Dendritic cell treated with granulocyte-macrophage colony-stimulating factor and Interleukin-4, amounts not matched to agents 40 ng/mL and 50 ng/mL, for 4 days (primary cell): ENCODE data around the gene LGALS16.
"Not testable (repeated sequence)": the region's sequence is repeated elsewhere in the genome, so short reads cannot be mapped to it uniquely, and the experiment has no call there.

Experiments used
- H3K27ac Mint-ChIP-seq: one replicate; pipeline ENCODE4 v1.8.0; 2022; ENCODE audit warnings: mild to moderate bottlenecking, mixed read lengths
- H3K27me3 Mint-ChIP-seq: one replicate; pipeline ENCODE4 v1.8.0; 2022; ENCODE audit warnings: mild to moderate bottlenecking, mixed read lengths
- H3K36me3 Mint-ChIP-seq: one replicate; pipeline ENCODE4 v1.8.0; 2022; ENCODE audit warnings: low read depth, mixed read lengths
- H3K4me1 Mint-ChIP-seq: one replicate; pipeline ENCODE4 v1.8.0; 2022; ENCODE audit warnings: low read depth, mixed read lengths
- H3K4me3 Mint-ChIP-seq: one replicate; pipeline ENCODE4 v1.8.0; 2022; ENCODE audit warnings: mild to moderate bottlenecking, moderate library complexity, mixed read lengths
- H3K9me3 Mint-ChIP-seq: one replicate; pipeline ENCODE4 v1.8.0; 2022; ENCODE audit warnings: mixed read lengths
- intact Hi-C: fragments of 100-400 bp; cut with micrococcal nuclease; formaldehyde crosslinking; loops from one replicate; pipeline ENCODE4 v1.15.0; 2022

Gene LGALS16

DNA sequence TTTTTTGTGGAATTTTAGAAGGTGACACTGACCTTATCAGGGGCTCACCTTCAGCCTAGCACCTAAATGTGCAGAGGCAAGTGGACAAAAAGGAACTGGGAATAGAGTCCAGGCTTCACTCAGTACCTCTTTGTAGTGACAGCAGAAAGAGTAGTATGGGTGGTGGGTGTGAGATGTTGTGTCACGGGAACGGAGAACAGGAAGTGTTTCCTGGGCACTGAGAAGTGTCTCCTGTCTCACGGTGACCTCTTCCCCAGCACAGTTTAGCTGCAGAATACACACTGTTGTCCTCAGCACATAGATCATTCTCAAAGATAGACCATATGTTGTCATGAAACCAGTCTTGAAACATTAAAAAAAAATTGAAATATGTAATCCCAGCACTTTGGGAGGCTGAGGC, 31.0 kb downstream of the LGALS16 start:
- Mint-ChIP-seq H3K4me1 (peaks cover 4% of the 10 kb centered on the region), H3K36me3 (no peaks in the 10 kb centered on the region), H3K4me3 (no peak overlapping the region), H3K9me3 (peaks cover 5% of the 10 kb centered on the region), H3K27me3 (peaks cover 12% of the 10 kb centered on the region), H3K27ac (no peak overlapping the region)
- intact Hi-C loops: no loop called here

DNA sequence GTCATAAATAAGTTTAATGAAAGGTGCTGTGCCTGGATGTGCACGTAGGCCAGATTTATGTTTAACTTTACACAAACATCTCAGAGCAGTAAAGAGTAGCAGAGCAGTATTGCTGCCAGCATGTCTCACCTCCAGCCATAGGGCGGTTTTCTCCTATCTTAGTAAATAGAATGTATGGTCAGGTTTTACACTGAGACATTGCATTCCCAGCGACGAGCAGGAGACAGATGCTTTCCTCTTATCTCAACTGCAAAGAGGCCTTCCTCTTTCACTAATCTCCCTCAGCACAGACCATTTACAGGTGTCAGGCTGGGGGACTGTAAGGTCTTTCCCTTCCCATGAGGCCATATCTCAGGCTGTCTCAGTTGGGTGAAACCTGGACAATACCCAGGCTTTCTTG, 32.9 kb downstream of the LGALS16 start:
- H3K4me1 Mint-ChIP-seq, H3K9me3 Mint-ChIP-seq, intact Hi-C loops, H3K27ac Mint-ChIP-seq, H3K4me3 Mint-ChIP-seq, H3K36me3 Mint-ChIP-seq: not testable (repeated sequence)
- peaks cover 12% of the 10 kb centered on the region for H3K27me3 Mint-ChIP-seq

DNA sequence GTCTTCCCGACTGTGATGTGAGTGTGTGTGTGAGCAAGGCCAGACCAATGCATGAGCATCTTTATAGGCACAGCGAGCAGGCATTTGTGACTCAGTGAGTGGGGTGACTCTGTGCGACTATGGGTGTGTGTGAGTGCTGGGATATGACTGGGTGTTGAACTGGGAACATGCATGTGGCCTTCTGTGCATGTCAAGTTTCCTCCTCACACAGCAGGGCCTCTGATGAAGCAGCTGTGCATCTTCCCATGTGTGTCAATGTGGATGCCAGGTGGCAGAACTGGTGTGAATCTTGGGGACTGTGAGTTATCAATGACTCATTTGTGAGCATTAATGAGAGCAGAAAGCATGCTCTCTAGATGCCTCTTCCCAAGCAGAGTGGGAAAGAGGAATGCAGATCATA, 36.5 kb downstream of the LGALS16 start:
- Mint-ChIP-seq H3K9me3 (peaks cover 5% of the 10 kb centered on the region), H3K27me3 (peaks cover 6% of the 10 kb centered on the region), H3K27ac (no peak overlapping the region), H3K4me1 (no peaks in the 10 kb centered on the region), H3K36me3 (no peaks in the 10 kb centered on the region), H3K4me3 (no peak overlapping the region)
- intact Hi-C loops: no loop called here

DNA sequence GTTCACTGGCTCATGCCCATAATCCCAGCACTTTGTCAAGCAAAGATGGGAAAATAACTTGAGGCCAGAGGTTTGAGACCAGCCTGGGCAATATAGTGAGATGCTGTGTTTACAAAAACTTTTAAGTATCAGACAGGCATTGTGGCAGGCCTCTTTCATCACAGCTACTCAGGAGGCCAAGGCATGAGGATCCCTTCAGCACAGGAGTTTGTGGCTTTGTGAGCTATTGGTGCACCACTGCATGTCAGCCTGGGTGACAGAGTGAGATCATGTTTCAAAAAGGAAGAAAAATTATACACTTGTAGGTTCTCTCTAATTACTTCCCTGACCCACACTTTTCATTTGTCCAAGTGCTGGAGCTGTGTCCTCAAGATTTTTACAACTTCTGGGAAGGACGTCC, 37.1 kb downstream of the LGALS16 start:
- H3K27me3 Mint-ChIP-seq: peaks cover 6% of the 10 kb centered on the region
- no peak overlapping the region for H3K27ac Mint-ChIP-seq
- no peaks in the 10 kb centered on the region for H3K4me1 Mint-ChIP-seq
- H3K4me3 Mint-ChIP-seq: no peak overlapping the region
- H3K36me3 Mint-ChIP-seq: no peaks in the 10 kb centered on the region
- intact Hi-C loops: no loop called here
- peaks cover 5% of the 10 kb centered on the region for H3K9me3 Mint-ChIP-seq

DNA sequence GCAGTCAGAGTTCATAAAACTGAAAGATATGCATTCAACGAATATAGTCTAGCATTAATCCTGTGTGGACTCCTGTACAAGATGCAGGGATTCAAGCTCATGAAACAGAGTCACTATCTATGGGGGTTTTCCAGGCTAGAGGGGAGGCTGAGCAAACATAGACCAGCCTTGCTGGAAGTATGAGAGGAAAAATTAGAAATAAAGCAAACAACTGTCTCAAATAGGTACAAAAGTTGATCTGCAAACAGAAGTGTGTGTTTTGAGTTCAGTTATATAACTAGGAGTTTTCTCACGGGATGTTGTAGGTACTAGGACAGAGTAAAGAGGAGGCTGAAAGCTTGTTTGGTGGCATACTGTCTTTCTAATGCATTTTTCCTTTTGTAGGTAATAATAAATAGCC, 40.0 kb downstream of the LGALS16 start:
- Mint-ChIP-seq H3K4me3 (no peak overlapping the region), H3K27ac (no peak overlapping the region), H3K4me1 (no peaks in the 10 kb centered on the region), H3K36me3 (no peaks in the 10 kb centered on the region), H3K9me3 (no peaks in the 10 kb centered on the region), H3K27me3 (peaks cover 4% of the 10 kb centered on the region)
- intact Hi-C loops: no loop called here

DNA sequence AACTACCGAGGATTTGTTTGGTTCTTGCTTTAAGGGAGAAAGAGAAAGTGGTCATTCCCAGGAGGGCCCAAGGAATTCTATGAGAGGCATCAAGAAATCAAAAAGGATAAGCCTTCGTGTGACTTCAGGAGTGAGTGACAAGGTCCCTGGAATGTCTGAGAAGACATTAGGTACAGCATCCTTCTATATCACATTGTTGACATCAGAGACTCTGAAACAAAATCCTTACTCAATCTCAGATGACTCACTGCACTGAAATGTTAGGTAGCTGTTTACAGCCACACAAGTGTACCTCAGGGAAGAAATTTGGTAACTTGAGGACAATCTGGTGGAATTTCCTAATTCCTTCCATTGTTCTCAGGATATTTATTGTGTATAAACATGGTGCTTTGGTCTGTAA, 40.7 kb downstream of the LGALS16 start:
- Mint-ChIP-seq H3K4me3 (no peak overlapping the region), H3K4me1 (no peaks in the 10 kb centered on the region)

DNA sequence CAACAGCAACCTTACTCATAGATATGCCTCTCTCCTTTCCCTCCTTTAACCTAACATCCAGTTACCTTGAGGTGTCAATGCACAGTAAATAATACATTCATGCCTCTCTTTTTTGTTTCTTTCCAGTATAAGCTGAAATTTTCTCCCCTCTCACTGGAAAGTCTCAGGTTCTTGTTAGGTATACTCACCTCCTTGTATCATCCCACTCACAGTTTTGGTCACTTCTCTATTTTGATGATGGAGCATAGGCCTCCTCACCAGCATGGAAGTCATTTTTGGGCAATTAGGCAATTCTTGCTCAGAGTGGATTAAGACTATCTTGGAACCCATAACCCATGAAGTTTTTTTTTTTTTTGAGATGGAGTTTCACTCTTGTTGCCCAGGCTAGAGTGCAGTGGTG, 42.8 kb downstream of the LGALS16 start:
- Mint-ChIP-seq H3K9me3 (no peaks in the 10 kb centered on the region), H3K27ac (no peak overlapping the region), H3K36me3 (no peaks in the 10 kb centered on the region), H3K27me3 (peaks cover 3% of the 10 kb centered on the region), H3K4me3 (no peak overlapping the region), H3K4me1 (no peaks in the 10 kb centered on the region)
- intact Hi-C loops: no loop called here

More for the DNA sequence above, 40.7 kb downstream of the LGALS16 start:
- Mint-ChIP-seq H3K27me3 (peaks cover 4% of the 10 kb centered on the region), H3K27ac (no peak overlapping the region), H3K9me3 (no peaks in the 10 kb centered on the region), H3K36me3 (no peaks in the 10 kb centered on the region)
- intact Hi-C loops: no loop called here

DNA sequence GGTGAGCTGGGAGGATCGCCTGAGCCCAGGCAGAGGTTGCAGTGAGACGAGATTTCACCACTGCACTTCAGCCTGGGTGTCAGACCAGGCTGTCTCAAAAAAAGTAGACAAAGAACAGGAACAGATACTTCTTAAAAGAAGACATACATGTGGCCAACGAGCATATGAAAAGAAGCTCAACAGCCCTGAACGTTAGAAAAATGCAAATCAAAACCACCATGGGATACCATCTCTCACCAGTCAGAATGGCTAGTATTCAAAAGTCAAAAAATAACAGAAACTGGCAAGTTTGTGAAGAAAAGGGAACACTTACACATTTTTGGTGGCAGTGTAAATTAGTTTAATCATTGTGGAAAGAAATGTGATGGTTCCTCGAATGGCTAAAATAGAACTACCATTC, 45.6 kb downstream of the LGALS16 start:
- no peak overlapping the region for H3K27ac Mint-ChIP-seq
- no peaks in the 10 kb centered on the region for H3K36me3 Mint-ChIP-seq
- no peaks in the 10 kb centered on the region for H3K9me3 Mint-ChIP-seq
- intact Hi-C loops: no loop called here
- H3K27me3 Mint-ChIP-seq: peaks cover 3% of the 10 kb centered on the region
- no peaks in the 10 kb centered on the region for H3K4me1 Mint-ChIP-seq
- H3K4me3 Mint-ChIP-seq: no peak overlapping the region

DNA sequence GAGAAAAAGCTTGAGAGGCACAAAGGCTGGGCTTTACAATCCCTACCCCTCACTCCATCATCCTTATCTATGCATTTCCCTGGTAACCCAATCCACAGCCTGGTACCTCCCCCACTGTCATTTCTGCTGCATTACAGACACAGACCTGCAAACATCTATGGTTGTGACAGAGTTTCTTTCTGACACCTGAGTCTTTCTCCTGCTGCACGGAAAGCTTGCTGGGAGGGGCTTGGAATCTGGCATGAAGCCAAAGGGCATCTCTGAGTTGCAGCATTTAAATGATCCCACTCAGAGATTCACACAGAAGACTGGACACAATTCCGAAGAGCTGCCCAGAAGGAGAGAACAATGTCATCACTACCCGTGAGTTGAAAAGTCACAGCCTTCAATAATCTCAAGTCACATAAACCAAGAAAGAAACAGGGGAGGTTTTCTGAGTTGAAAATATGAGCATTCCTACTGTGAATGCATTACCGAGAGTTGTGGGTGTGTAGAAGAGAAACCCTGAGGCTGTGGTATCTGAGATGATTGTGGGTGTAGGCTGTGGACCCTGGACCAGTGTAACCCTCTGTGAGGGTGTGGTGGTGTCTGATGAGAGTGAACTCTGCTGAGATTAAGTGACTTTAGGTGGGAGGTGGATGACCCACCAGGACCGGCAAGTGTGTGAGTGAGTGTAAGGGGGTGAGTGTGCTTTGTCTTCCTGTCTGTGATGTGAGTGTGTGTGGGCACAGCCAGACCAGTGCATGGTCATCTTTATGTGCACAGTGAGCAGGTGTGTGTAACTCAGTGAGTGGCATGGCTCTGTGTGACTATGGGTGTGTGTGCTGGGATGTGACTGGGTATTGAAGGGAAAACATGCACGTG, 48.7 kb downstream of the LGALS16 start, which contains the start of gene LGALS14:
Gene LGALS14 (plus strand): TSS at position 301 of the 864 bp plus-strand sequence. CDS start 48 bp downstream, at position 349.
- H3K36me3 Mint-ChIP-seq: no peaks in the 10 kb centered on the region
- H3K27ac Mint-ChIP-seq: no peak within 1 kb of the TSS
- no peaks in the 10 kb centered on the region for H3K9me3 Mint-ChIP-seq
- peaks cover 4% of the 10 kb centered on the region for H3K27me3 Mint-ChIP-seq
- intact Hi-C loops: no loop called here
- H3K4me3 Mint-ChIP-seq: no peak within 1 kb of the TSS
- no peaks in the 10 kb centered on the region for H3K4me1 Mint-ChIP-seq

DNA sequence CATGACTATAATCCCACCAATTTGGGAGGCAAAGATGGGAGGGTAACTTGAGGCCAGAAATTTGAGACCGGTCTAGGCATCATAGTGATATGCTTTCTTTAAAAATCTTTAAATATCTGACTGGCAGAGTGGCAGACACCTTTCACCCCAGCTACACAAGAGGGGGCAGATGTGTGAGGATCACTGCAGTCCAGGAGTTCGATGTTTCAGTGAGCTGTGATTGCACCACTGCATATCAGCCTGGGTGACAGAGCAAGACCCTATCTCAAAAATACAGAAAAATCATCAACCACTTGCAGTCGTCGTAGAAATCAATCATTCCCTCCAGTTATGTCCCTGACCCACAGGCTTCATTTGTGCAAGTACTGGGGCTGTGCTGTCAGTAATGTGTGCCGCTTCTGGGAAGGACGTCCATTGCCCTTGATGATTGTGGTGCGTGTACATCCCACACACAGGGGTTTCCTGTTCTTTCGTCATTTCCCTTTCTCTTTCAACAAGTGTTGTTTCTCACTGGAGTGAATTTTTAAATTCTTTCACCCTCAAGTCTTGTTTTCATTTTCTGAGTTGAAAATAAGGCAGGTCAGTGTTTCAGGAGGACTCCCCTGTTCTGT, 50.0 kb downstream of the LGALS16 start:
- Mint-ChIP-seq H3K9me3 (no peaks in the 10 kb centered on the region), H3K4me1 (no peaks in the 10 kb centered on the region), H3K27ac (no peak overlapping the region), H3K36me3 (no peaks in the 10 kb centered on the region), H3K27me3 (peaks cover 4% of the 10 kb centered on the region), H3K4me3 (no peak overlapping the region)
- intact Hi-C loops: no loop called here

DNA sequence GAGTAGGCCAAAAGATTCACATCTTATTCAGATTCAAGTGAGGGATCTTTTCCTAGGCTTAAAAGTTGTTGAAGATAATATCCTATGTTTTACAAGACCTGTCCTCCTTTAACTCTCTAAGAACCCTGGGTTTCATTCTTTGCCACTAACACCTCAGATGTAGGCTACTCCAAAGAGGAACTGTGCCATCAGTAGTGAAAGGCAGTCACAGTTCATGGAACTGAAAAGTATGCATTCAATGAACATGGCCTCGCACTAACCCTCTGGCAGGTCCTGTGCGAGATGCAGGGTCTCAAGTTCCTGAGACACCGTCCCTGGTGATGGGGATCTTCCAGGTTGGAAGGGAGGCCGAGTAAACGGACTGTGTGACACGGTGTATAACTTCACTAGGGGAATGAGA, 52.9 kb downstream of the LGALS16 start:
- peaks cover 4% of the 10 kb centered on the region for H3K27me3 Mint-ChIP-seq
- no peak overlapping the region for H3K4me3 Mint-ChIP-seq
- H3K27ac Mint-ChIP-seq: no peak overlapping the region
- no peaks in the 10 kb centered on the region for H3K9me3 Mint-ChIP-seq
- H3K4me1 Mint-ChIP-seq: no peaks in the 10 kb centered on the region
- H3K36me3 Mint-ChIP-seq: no peaks in the 10 kb centered on the region
- intact Hi-C loops: no loop called here

DNA sequence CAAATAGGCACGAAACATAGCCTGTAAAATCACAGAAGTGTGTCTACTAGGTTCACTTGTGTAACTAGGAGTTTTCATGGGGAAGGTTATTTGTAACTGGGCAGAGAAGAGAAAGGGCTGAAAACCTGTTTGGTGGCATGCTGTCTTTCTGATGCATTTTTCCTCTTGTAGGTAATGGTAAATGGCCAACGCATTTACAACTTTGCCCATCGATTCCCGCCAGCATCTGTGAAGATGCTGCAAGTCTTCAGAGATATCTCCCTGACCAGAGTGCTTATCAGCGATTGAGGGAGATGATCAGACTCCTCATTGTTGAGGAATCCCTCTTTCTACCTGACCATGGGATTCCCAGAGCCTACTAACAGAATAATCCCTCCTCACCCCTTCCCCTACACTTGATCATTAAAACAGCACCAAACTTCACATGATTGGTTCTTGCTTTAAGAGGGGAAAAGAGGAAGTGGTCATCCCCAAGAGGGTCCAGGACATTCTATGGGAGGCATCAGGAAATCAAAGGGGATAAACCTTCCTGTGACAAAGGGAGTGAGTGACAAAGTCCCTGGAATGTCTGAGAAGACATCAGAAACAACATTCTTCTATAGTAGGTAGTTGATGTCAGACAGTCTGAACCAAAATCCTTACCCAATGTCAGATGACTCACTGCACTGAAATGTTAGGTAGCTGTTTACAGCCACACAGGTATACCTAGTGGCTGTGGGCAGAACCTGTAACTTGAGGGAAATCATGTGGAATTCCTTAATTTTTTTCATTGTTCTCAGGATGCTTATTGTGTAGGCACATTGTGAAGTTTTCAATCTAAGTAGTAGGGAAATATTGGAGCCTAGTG, 53.5 kb downstream of the LGALS16 start:
- no peaks in the 10 kb centered on the region for H3K36me3 Mint-ChIP-seq
- H3K4me3 Mint-ChIP-seq: no peak overlapping the region
- H3K4me1 Mint-ChIP-seq: no peaks in the 10 kb centered on the region
- intact Hi-C loops: no loop called here
- H3K9me3 Mint-ChIP-seq: no peaks in the 10 kb centered on the region
- H3K27ac Mint-ChIP-seq: no peak overlapping the region
- peaks cover 4% of the 10 kb centered on the region for H3K27me3 Mint-ChIP-seq
